GM21717 (cell line): Measurements from ENCODE around the gene LIX1.
"Not testable (repeated sequence)": the region's sequence is repeated elsewhere in the genome, so short reads cannot be mapped to it uniquely, and the experiment has no call there.

Source experiments
- ATAC-seq: cut with Tn5 transposase; IDR thresholded peaks from one replicate; pipeline ENCODE4 v1.9.1; 2021; ENCODE audit warnings: mild to moderate bottlenecking, moderate library complexity; ENCODE audit not compliant: unreplicated experiment

The LIX1 gene

DNA sequence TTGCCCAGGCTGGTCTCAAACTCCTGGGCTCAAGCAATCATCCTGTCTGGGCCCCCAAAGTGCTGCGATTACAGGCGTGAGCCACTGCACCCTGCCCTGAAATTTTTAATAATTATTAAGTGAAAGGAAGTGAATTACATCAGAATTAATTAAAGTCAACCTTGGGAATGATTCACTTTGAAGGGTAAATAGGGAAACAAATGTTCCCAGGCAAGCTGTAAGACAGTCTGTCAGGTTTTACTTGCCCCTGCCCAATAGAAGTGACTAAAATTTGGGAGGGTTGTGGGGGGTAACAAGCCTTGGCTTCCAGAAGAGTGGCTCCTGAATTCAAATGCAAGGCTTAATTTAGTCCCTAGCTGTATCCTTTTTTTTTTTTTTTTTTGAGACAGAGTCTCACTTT, 1.3 kb upstream of the LIX1 start:
- no peak for ATAC-seq

DNA sequence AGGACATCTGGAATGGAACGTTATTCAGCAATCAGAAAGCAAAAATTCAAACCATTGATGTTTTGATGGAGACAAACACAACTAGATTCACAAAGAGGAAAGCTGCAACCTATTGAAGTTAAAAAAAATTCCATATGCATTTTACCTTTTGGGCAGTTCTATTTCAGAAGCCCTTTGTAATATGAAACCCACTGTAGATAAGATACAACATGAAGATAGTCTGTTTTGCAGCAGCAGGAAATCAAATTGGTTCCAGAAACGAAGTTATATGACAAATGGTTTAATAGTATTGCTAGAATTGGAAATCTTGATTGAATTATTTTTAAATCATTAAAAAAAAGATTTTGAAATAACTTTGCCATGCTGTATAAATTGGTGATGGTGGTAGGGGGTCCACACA, 872 bp downstream of the LIX1 start:
- no peak for ATAC-seq

DNA sequence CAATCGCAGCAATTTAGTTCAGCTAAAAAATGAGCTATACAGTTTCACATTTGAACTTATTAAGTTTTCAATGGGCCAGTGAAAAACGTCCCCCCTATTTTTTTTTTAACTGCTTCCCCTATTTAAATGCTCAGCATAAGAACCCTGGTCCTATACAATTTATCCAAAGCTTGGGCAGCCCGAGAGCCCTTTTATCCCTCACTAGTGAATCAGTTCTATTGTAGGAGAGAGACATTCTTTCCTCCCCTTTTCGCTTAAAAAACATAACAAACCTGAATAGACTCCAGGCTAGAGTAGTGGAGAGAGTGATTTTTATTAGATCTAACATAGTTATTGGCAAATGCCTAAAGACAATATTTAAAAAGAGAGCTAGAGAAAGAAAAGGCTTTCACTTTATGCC, 1.4 kb downstream of the LIX1 start:
- ATAC-seq = no peak

DNA sequence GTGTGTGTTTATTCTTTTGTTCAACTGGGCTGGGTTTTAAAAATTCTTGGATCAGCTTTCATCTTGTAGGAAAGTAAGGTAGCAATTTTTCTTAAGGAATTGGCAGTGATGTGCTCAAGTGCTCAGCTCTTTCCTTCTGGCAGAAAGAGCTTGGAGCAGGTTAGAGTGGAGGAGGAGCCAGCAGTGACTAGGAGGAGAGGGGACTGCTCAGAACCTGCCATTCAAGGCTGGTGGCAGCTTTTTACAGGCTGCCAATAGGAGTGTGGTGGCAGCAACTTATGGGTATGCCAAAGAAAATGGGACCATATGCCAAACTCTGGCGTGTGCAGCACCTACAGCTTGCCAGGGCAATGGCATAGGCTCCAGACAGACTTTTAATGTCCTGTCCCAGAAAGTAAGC, 2.2 kb downstream of the LIX1 start:
- ATAC-seq = not testable (repeated sequence)

DNA sequence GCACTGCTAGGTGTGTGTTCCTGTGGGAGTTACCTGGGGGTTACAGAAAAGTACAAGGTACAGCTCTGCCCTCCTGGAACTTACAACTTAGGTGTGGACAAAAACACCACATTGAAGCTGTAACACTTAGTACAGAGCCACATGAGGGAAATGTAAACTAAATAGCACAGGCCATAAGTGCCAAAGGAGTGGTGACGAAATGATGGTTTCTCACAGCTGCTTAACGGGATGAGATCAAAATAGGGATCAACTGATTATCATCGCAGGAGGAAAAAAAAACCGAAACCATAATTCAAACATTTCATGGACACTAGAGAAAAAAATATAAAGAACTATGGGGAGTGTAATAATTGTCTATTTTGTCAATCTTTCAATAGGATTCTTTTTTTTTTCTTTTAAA, 5.9 kb downstream of the LIX1 start:
- no peak for ATAC-seq

DNA sequence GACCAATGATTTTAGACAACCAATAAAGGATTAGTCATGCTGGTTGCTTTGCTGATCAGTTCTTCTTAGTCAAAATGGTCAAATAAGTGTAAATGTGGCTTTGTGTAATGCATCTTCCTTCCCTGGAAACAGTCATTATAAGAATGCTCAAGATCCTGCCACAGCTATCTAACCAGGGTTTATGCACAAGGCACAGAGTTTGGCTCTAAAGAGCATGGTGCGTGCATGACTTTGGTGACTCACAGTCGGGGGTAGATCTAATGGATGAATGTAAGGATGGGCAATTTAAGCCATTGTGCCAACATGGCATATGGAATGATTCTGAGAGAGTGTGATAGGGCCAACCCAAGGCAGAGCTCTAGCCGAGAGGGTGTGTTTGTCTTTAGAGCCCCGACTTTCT, 6.5 kb downstream of the LIX1 start:
- ATAC-seq = no peak

DNA sequence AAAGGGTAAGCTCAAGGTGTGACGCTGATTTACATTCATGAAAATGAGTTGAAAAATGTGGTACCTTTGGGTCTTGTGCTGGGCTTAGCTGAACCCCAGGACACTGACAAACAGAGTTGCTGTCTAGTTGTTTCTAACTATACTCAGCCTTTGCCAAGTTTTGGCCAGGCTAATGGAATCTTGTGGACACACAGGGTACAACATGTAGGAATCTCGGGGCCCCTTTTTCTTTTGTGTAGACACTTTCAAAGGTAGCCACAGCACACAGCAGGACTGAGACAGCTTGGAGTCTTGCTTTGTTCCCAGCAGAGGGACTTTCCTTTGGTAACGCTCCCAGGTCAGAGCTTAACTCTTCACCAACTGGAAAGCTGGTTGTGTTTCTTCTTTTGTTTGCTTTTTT, 7.8 kb downstream of the LIX1 start:
- no peak for ATAC-seq

DNA sequence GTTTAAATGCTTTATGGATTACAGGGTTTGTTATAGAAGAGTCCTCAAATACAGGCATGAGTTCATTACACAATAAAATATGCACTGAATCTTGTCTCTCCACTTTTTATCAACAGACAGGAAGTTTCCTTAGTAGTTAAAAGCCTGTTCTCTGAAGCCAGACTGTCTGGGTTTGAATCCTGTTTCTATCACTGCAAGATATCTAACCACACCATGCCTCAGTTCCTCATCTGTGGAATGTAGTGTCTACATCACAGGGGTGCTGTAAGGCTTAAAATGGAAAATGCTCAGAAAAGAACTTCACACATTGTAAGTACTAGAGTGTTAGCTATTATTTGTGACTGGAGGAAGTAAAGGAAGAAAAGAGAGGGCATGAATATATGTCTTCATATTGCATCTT, 9.3 kb downstream of the LIX1 start:
- ATAC-seq = no peak

DNA sequence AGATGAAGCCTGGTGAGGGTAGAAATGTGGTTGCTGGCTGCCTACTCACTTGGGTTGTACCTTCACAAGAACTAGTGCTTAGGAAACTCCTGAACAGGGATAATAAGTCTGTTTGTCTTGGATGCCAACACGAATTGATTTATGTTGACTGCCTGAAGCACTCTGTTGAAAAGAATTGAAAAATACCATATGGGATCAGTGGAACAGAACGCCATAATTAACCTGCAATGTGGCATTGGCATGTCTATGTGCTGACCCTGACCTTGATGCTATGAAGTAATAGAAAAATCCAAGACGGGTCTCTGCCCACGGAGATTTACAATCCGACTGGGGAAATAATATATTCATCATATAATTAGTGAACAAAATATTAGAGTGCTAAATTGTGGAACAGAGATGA, 10.5 kb downstream of the LIX1 start:
- no peak for ATAC-seq

DNA sequence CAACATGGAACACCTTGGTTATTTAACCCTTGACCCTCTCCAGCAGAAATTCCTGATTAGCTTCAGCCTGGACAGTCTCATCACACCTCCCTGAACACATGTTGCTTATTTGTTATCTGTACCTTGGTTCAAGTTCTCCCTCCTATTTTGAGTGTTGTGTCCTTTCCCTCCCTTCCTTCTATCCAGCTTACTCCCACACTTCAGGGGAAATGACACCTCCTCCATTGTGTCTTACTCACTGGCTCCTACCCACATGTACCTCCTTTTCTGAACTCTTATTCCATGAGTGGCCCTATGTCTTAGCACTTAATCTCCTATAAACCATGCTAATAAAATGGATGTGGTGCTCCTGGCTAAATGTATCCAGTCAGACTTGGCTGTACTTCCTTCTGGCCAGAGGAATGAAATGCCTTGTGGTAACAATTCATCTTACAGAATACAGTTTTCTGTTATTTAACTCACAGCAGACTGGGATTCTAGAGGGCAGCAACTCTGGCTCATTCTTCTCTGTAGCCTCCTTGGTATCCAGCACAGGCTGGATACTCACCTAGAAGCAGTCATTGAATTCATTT, 11.2 kb downstream of the LIX1 start:
- ATAC-seq = no peak

DNA sequence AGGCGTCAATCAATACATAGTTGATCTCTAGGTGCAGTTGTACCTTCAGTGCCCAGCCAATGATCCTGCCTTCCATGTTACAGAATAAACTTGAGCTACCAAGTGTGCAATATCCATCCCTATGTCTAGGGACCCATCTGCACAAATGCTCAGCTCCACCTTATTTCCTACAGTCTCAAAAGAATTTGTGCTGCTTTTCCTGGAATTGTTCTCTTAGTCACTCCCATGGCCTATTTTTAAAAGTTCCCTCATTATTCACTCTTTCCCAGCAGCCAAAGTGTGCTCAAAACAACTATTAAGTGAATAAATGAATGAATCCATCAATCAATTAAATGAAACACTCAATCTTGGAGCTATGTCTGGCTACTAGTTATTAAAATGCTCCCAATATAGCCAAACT, 14.7 kb downstream of the LIX1 start:
- no peak for ATAC-seq

DNA sequence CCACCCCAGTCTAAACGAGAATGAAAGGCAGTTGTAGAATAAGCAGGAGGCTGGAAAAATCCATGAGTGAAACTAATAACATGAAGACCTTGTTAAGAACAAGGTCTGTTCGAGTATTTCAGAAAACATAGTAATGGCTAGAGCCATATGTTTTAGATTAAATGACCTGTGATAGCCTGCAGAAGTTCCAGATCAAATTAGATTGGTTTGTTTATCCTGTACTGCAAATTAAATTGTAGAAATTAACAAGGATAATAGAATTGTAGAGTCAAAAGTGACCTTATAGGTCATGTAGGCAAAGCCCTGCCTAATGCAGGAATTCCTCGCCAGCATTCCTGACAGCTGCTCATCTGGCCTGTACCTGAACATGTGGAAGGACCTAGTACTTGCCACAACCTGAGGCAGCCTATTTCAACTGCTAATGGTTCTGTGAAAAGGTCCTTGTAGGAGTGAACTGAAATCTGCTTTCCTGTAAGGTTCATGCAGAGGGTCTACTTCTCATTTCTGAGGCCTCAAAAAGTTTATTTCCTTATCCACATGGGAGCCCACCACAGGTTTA, 17.2 kb downstream of the LIX1 start:
- no peak for ATAC-seq

DNA sequence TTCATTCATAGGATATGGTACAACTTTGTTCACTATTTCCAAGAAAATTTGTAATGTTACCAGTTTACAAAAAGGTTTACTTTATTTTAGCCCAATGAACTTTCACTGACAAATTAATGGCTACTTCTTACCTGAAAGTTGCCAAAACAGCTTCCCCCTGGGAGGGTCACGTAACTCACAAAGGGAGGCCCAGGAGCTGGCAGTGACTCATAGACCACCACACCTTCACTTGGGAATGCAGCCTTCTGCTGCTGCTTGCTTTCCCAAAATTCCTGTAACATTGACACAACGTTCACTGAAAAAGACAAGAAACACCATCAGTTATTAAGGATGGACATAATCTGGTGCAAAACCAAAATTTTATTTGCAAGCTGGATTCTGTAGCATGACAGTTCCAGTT, 18.1 kb downstream of the LIX1 start:
- no peak for ATAC-seq

DNA sequence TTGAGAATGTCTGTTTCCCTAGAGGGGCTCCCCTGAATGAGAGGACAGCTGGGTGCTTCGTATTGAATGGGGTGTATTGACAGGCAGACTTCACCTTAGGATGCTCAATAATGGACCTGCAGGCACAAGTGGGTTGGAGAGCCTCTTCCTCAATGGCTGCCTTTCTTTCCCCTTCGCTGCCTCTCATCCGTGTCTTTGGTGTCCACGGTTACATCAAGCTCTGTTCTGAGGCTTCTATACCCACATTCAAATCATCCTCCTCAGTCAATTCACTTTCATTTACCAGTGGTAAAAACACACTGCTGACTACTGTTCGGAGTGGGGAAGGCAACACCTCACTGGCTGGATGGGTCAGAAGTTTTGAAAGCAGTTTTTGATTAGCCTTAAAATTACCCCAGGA, 20.6 kb downstream of the LIX1 start:
- ATAC-seq = no peak

DNA sequence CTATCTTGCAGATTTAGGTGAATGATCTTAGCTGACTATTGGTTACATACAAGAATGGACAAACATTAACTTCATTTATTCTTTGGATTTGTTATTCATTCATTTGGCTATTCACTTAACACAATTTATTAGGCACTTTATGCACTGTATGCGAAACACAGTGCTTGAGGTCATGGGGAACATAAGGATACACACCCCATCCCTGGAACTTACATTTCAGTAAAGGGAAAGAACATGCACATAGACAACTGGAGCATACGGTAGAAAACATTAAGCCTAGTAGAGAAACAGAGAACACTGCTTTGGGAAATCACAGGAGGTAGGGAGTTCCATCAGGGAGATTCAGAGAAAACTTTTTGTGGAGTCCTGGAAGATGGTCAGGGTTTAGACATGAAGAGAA, 22.2 kb downstream of the LIX1 start:
- no peak for ATAC-seq

DNA sequence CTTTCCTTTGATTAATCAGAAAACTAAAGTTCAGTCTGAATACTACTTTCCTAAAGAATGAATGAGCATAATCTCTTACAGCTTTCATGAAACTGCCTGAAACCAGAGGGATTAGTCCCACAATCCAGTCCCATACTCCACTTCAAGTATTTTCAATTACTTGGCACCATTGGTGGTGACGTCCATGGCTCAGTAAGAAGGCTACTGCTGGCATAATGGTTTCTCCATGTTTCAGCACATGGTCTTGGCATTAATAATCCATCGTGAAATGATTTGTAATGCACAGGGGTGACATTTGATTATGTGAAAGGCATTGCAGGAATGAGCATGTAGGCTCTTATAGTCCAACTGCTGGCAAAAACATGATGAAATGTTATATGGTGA, 23.4 kb downstream of the LIX1 start:
- ATAC-seq = no peak

DNA sequence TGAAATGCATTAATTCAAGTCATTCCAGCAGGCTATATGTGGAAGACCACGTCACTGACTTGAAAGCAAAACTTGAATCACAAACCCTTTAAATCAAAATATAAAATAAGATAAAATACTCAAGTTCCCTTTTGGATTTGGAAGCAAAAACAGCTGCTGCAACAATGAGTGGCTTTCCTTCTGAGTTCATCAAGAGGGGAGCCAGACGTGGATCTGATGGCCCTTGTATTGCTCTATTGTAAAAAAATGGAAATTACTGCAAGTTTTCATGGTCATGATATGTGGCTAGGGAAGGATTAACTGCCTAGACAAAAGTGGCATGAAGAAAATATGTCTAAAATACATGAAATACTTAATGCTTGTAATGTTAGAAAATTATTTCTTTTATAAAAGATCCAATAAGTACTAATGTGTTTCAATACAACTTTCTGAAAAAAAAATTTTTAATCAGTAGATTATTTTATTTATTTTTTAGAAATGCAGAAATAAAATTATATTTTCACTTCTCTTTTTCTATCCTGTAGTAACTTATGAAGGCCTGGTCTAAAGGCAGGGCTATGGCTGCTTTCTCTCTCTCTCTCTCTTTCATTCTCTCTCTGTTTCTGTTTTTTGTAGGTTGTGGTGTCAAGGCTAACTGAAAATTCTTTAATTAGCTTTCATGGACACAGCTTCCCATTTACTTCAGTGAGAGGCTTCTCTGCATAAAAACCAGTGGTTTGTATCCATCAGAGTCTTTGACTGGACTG, 24.0 kb downstream of the LIX1 start:
- no peak for ATAC-seq

DNA sequence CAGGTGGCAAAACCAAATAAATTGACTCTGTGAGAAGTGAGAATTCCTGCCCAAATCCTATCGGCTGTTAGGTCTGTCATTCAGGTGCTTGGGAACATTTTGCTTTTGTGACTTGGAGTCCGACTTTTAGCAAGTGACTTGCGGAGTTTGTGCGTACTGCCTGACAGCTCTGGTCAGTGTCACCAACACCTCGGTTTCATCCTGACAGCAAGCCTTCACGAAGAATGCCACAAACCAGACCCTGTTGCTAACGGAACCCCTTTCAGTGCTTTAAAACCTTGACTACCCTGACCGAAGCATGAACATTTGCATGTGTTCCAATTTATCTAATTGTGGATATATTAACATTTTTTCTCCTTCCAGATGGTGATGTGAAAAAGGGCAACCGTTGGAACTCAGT, 26.5 kb downstream of the LIX1 start:
- ATAC-seq = no peak

DNA sequence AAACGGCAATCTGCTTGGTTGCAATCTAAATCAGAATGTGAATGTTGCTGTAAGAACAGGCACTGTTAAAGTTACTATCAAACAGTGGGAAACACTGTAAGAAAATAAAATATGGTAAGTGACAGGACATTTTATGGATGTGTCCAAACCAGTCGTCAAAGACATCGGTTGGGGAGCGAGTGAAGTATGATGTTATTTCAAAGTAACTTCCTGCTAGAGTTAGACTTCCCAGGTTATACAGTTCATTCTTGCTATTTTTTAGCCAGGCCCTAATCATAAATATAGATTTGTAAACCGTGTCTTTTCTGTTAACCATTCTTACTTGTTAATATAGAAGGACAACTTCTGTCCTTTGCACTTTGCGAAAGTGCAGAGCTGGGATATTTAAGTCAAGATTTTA, 30.2 kb downstream of the LIX1 start:
- ATAC-seq = no peak

DNA sequence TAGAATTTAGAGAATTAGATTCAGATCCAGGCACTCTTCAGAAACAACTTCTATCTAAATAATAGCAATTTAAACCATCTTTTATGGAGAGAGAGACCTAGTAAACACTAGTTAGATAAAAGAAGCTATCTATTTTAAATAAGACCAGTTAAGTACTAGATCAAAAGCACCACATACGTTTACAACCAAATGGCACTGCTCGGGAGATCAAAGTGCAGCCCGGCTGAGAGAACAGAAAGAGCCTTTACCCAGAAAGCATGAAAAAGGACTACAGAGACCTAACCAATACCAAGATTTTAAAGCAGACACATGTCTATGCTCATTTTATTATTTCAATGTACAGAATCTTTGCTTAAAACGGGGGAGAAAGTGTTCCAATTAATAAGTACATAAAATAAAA, 30.8 kb downstream of the LIX1 start:
- ATAC-seq = no peak

DNA sequence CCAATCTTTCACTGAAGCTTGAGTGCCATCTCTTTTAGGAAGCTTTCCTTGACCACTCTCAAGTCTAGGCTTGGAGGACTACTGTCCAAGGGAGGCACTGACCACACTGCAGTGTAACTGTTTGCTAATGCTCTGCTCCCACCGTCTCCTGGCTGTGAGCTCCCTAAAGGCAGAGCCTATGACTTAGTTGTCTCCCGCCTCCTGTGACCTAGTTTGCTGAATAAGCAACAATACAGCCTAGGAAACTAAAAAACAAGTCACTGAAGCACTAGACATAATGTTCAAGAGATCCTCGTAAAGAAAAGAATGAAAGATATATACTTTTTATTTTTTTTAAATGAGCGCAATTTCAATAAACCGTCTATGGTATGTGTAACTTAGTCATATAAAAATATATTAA, 31.4 kb downstream of the LIX1 start:
- ATAC-seq = no peak

DNA sequence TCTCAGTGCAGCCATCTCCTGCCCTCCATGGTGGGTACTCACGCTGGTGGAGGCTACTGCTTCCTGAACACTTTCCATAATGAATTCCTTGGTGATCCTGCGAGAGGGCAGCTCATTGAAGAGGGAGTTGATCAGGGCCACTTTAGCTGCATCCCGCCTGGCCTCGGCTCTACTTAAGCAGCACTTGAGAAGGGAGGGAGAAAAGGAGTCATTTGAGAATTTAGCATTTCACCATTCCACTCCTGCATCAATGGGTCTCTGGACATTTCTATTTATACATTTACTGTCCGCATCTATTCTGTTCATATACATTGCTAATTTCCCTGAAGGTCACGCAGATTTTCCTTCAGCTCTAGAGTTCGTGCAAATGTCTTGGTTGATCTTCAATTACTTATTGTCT, 35.1 kb downstream of the LIX1 start:
- no peak for ATAC-seq

DNA sequence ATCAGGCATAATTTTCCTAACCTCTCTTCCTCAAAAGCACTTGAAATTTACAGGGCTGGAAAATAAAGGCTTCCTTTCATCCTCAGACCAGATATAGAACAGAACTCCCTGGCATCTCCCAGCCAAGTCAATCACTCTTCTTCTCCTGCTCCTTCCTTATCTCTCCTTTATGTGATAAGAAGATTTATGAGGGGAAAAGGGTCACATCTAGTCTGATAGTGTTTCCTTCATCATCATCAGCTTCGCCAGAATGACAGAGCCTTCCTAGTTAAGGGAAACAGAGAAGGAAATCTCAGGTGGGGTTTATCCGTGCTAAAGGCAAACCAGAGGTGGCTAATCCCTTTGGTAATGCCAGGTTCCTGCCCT, 36.2 kb downstream of the LIX1 start:
- no peak for ATAC-seq
